HG03108 (cell line): Measurements from ENCODE around the gene VSIG10L.
A peak's percentile ranks its signal among the peaks of the same experiment; 100 is the strongest.

Experiments
- ATAC-seq: cut with Tn5 transposase; IDR thresholded peaks from one replicate; pipeline ENCODE4 v1.9.1; 2021; ENCODE audit warnings: moderate library complexity; ENCODE audit not compliant: unreplicated experiment

VSIG10L gene

GRCh38 chr19:51339313-51339686 lies 2.6 kb downstream of the VSIG10L start:
- no peak for ATAC-seq

GRCh38 chr19:51338563-51339312 lies 3.2 kb downstream of the VSIG10L start:
- ATAC-seq: peak; percentile 36

GRCh38 chr19:51337861-51338562 lies 3.9 kb downstream of the VSIG10L start:
- ATAC-seq: no peak

GRCh38 chr19:51337141-51337860 lies 4.6 kb downstream of the VSIG10L start:
- ATAC-seq: no peak

- ATAC-seq: no peak
Observed at GRCh38 chr19:51333836-51334460, 8.0 kb downstream of the VSIG10L start.

- ATAC-seq: no peak
Observed at GRCh38 chr19:51331716-51332115, 10.2 kb downstream of the VSIG10L start.

GRCh38 chr19:51331193-51331592 lies 10.7 kb downstream of the VSIG10L start:
- ATAC-seq: no peak

GRCh38 chr19:51330366-51330765 lies 11.6 kb downstream of the VSIG10L start:
- ATAC-seq: no peak

GRCh38 chr19:51329411-51329810 lies 12.5 kb downstream of the VSIG10L start:
- no peak for ATAC-seq

GRCh38 chr19:51327066-51328001 lies 14.6 kb downstream of the VSIG10L start:
- ATAC-seq: no peak

- ATAC-seq: no peak
Observed at GRCh38 chr19:51326216-51327065, 15.5 kb downstream of the VSIG10L start.

GRCh38 chr19:51325161-51325976 lies 16.6 kb downstream of the VSIG10L start:
- no peak for ATAC-seq

- no peak for ATAC-seq
Observed at GRCh38 chr19:51324167-51324481, 17.8 kb downstream of the VSIG10L start.

- no peak for ATAC-seq
Observed at GRCh38 chr19:51323481-51324166, 18.3 kb downstream of the VSIG10L start.

GRCh38 chr19:51321799-51322198 lies 20.1 kb downstream of the VSIG10L start:
- ATAC-seq: no peak

- no peak for ATAC-seq
Observed at GRCh38 chr19:51320280-51320657, 21.7 kb downstream of the VSIG10L start.

- no peak for ATAC-seq
Observed at GRCh38 chr19:51319649-51320279, 22.2 kb downstream of the VSIG10L start.
